HG03159 (cell line): ENCODE measurements around the gene NDUFA8.
A peak's percentile ranks its signal among the peaks of the same experiment; 100 is the strongest.

Experiments used
- ATAC-seq: cut with Tn5 transposase; IDR thresholded peaks from one replicate; pipeline ENCODE4 v1.9.1; 2021; ENCODE audit warnings: mild to moderate bottlenecking, moderate library complexity; ENCODE audit not compliant: unreplicated experiment

NDUFA8 gene

GRCh38 chr9:122159026-122159924 is at the start of gene NDUFA8, which contains the start of gene MORN5:
NDUFA8 (minus strand) TSS chr9:122159779; CDS start chr9:122159677, 102 bp downstream.
MORN5 (plus strand) TSS chr9:122159908; CDS start chr9:122159973, 65 bp downstream.
- ATAC-seq: peak; percentile 87

- no peak for ATAC-seq
Observed at GRCh38 chr9:122207096-122207495, 47.5 kb upstream of the NDUFA8 start.

- no peak for ATAC-seq
Observed at GRCh38 chr9:122206118-122207046, 46.8 kb upstream of the NDUFA8 start.

- ATAC-seq: no peak
Observed at GRCh38 chr9:122205176-122205575, 45.6 kb upstream of the NDUFA8 start.

GRCh38 chr9:122204491-122204890 is 44.9 kb upstream of the NDUFA8 start:
- no peak for ATAC-seq

- ATAC-seq: no peak
Observed at GRCh38 chr9:122204055-122204454, 44.5 kb upstream of the NDUFA8 start.

GRCh38 chr9:122202111-122202510 is 42.5 kb upstream of the NDUFA8 start:
- ATAC-seq: no peak

- ATAC-seq: no peak
Observed at GRCh38 chr9:122201641-122202040, 42.1 kb upstream of the NDUFA8 start.

- no peak for ATAC-seq
Observed at GRCh38 chr9:122200960-122201595, 41.5 kb upstream of the NDUFA8 start.

- no peak for ATAC-seq
Observed at GRCh38 chr9:122197882-122198281, 38.3 kb upstream of the NDUFA8 start.

- no peak for ATAC-seq
Observed at GRCh38 chr9:122197426-122197825, 37.8 kb upstream of the NDUFA8 start.

GRCh38 chr9:122195875-122196274 is 36.3 kb upstream of the NDUFA8 start:
- no peak for ATAC-seq

- no peak for ATAC-seq
Observed at GRCh38 chr9:122193651-122194050, 34.1 kb upstream of the NDUFA8 start.

GRCh38 chr9:122192914-122193525 is 33.4 kb upstream of the NDUFA8 start:
- no peak for ATAC-seq

- ATAC-seq: no peak
Observed at GRCh38 chr9:122192261-122192875, 32.8 kb upstream of the NDUFA8 start.

GRCh38 chr9:122191584-122191983 is 32.0 kb upstream of the NDUFA8 start:
- ATAC-seq: no peak

- no peak for ATAC-seq
Observed at GRCh38 chr9:122190597-122191381, 31.2 kb upstream of the NDUFA8 start.

- no peak for ATAC-seq
Observed at GRCh38 chr9:122188369-122188768, 28.8 kb upstream of the NDUFA8 start.

- ATAC-seq: no peak
Observed at GRCh38 chr9:122186777-122187470, 27.3 kb upstream of the NDUFA8 start.
